AG09319 (cell line): ENCODE data around the gene IRF1.
"Not testable (repeated sequence)": the region's sequence is repeated elsewhere in the genome, so short reads cannot be mapped to it uniquely, and the experiment has no call there.

Source experiments
- DNase-seq: peaks from one replicate; pipeline ENCODE4 v3.0.0-alpha.2; 2010; ENCODE audit warnings: low read depth; ENCODE audit errors: extremely low read depth
- CTCF ChIP-seq: IDR thresholded peaks from 2 replicates; pipeline ENCODE4 v1.5.1; 2011; ENCODE audit warnings: low read depth, mild to moderate bottlenecking, inconsistent platforms, low read length, moderate library complexity

The IRF1 gene

GRCh38 chr5:132438917-132439316 lies 51.7 kb downstream of the IRF1 start:
- no peak for TF ChIP-seq CTCF
- DNase-seq = no peak

GRCh38 chr5:132438267-132438645 lies 52.3 kb downstream of the IRF1 start:
- DNase-seq = not testable (repeated sequence)

- no peak for TF ChIP-seq CTCF
- peak; percentile 79 for DNase-seq
These were observed 52.8 kb downstream of the IRF1 start for GRCh38 chr5:132437604-132438266.

GRCh38 chr5:132436936-132437335 lies 53.6 kb downstream of the IRF1 start:
- no peak for TF ChIP-seq CTCF
- DNase-seq = no peak

GRCh38 chr5:132435886-132436285 lies 54.7 kb downstream of the IRF1 start:
- DNase-seq = no peak
- TF ChIP-seq CTCF = no peak

- no peak for TF ChIP-seq CTCF
- no peak for DNase-seq
These were observed 55.1 kb downstream of the IRF1 start for GRCh38 chr5:132435447-132435846.

- no peak for DNase-seq
- no peak for TF ChIP-seq CTCF
These were observed 55.9 kb downstream of the IRF1 start for GRCh38 chr5:132434416-132435286.
